Spleen (tissue), 7 donors: ENCODE results near the gene HSD17B12.

Experiments
- CTCF ChIP-seq, 11 experiments: fragments of 200-600 bp in 7 of 11; fragments of 450-650 bp in 4 of 11; sonication (generic) in 4 of 11; IDR thresholded peaks in 8 of 11; conservative IDR thresholded peaks in 3 of 11; 1 replicate in 7 of 11; 2 replicates in 4 of 11; pipeline versions ENCODE4 v1.4.0 to v1.8.0; 2016 to 2021; ENCODE audit warnings: antibody characterized with exemption in 11 of 11, inconsistent platforms in 4 of 11, mild to moderate bottlenecking in 1 of 11
- POLR2A ChIP-seq, 3 donors: fragments of 450-650 bp; IDR thresholded peaks; one replicate each; pipeline ENCODE4 v1.5.1; 2017; ENCODE audit warnings: antibody characterized with exemption in 3 of 3, mild to moderate bottlenecking in 1 of 3
- POLR2AphosphoS5 ChIP-seq, 3 donors: sonication (generic); formaldehyde crosslinking; IDR thresholded peaks; one replicate each; pipeline ENCODE4 v1.5.1; 2017; ENCODE audit warnings: antibody characterized with exemption in 3 of 3
- donor health status: DM: no; HTN: no; CAD: no; lungs with moderate emphysema.
- donor health status: DM: no; HTN: no; CAD: no.
- donor health status: DM: no; HTN: no; CAD: no.

DNA sequence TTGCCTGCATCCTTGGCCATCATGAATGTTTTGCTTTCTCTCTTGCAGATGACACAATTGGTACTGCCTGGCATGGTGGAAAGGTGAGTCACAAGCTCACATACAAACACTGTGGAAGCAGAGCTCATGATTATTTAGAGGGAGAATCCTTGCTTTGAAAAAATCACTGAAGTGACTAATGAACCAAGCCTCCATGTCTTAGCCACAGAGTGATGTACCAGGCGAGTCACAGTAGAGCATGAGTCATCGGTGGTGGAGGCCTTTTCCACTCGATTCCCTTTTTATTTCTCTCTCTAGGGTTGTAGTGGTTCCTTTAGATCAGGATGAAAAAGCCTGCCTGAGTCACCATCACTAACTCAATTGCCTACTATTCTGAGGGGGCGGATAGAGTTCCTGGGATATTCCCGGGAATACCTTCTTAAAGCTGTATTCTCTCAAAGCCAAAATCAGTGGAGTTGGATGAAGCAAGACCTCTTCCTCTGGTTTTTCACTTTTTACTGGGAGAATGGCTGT is 150.4 kb downstream of the HSD17B12 start:
- TF ChIP-seq CTCF (IDR thresholded peaks at IDR 0.05 in 8 of 11, conservative IDR thresholded peaks at IDR 0.05 in 3 of 11): no peak
- no peak for TF ChIP-seq POLR2AphosphoS5 (IDR thresholded peaks at IDR 0.05)
- no peak for TF ChIP-seq POLR2A (IDR thresholded peaks at IDR 0.05)
